ENCODE measurements around the gene MIS12. TPM values are rescaled to one million over a fixed set of nuclear protein-coding genes. Genes with fewer than 3 reads are reported as not detected.
A peak's percentile ranks its signal among the peaks of the same experiment; 100 is the strongest.

MIS12 gene
- total and polyA plus RNA-seq, 2 of the 4 experiments (the other 2 are of a cell fraction), result 7.5 to 11.7 TPM

GRCh38 chr17:5485270-5486205 is 828 bp upstream of the MIS12 start, which contains the start of gene DERL2:
Gene DERL2 (minus strand): TSS chr17:5486178. CDS start chr17:5486161, 17 bp downstream.
- Histone ChIP-seq H3K4me2 (ENCODE audit: low read depth, low read length) (peak within 1 kb of the TSS; percentile 100), H3K18ac (ENCODE audit: low read depth, low read length) (peak within 1 kb of the TSS; percentile 82), H2BK120ac (ENCODE audit: low read depth, low read length) (peak within 1 kb of the TSS; percentile 84), H3K4ac (ENCODE audit: low read depth, low read length) (peak within 1 kb of the TSS; percentile 99), H4K20me1 (ENCODE audit: insufficient read depth, low read length) (peaks cover 4% of the 10 kb centered on the region), H3K23ac (ENCODE audit: low read depth, low read length) (peak within 1 kb of the TSS; percentile 97), H2BK20ac (ENCODE audit: low read depth, low read length) (no peak within 1 kb of the TSS), H3K14ac (replicated peaks; ENCODE audit: low read depth, low read length) (peak within 1 kb of the TSS; percentile 100), H2AFZ (replicated peaks; ENCODE audit: low read length, poor library complexity) (peak within 1 kb of the TSS; percentile 99), H3K4me1 (ENCODE audit: control insufficient read depth, insufficient read depth, low read length) (peaks cover 2% of the 10 kb centered on the region; the same call in 1 of the 2 replicates), H3K79me1 (ENCODE audit: low read depth in 1 of 2, low read length in 2 of 2) (peaks cover 45 to 69% of the 10 kb centered on the region in 2 experiments), H3K4me3 (ENCODE audit: insufficient read depth, low read depth, low read length) (peak within 1 kb of the TSS; percentile 97), H3K9ac (ENCODE audit: low read depth, low read length) (peak within 1 kb of the TSS; percentile 98), H2AK9ac (replicated peaks; ENCODE audit: low read depth, low read length, poor library complexity) (peak within 1 kb of the TSS; percentile 96), H4K91ac (ENCODE audit: insufficient read depth, low read depth, low read length) (peak within 1 kb of the TSS; percentile 96), H3K9me3 (ENCODE audit: control insufficient read depth, insufficient read depth, low read length) (no peaks in the 10 kb centered on the region), H3K36me3 (ENCODE audit: control insufficient read depth, insufficient read depth, low read length) (peaks cover 22% of the 10 kb centered on the region), H3K27ac (ENCODE audit: insufficient read depth, low read length) (peak within 1 kb of the TSS; percentile 98), H3K9me1 (ENCODE audit: insufficient read depth, low read length) (no peaks in the 10 kb centered on the region; the same call in 1 of the 2 replicates), H3K27me3 (ENCODE audit: control insufficient read depth, insufficient read depth, low read length) (no peaks in the 10 kb centered on the region), H2BK5ac (ENCODE audit: low read depth, low read length, poor library complexity, severe bottlenecking) (peak within 1 kb of the TSS; percentile 96), H4K8ac (ENCODE audit: low read depth in 2 of 2, low read length in 2 of 2) (peak within 1 kb of the TSS; percentile 99 to 100), H3K56ac (ENCODE audit: extremely low read depth, insufficient read depth, low read length) (peak within 1 kb of the TSS; percentile 99), H2BK15ac (ENCODE audit: low read depth, low read length) (peak within 1 kb of the TSS; percentile 62; the same call in 1 of the 3 replicates), H2AK5ac (ENCODE audit: low read depth, low read length) (peak within 1 kb of the TSS; percentile 97), H4K5ac (ENCODE audit: low read depth, low read length) (peak within 1 kb of the TSS; percentile 97)
- BruUV-seq (replicated peaks), result TSS peak; percentile 30
- intact Hi-C loops (cut with micrococcal nuclease), result loop anchor here (1.0 to 5.0 kb wide), 4 partner anchors 31 to 937 kb away; partner anchors contain the start of gene NLRP1
- DNase-seq, result peak; percentile 44
- in situ Hi-C loops (cut with MboI; ENCODE audit: low sequenced_read_pairs), result no loop called here
- dilution Hi-C loops (cut with HindIII; ENCODE audit: low sequenced_read_pairs, unreplicated experiment), result no loop called here
- CTCF ChIA-PET, result interaction anchor here (1.0 kb wide), 1 partner anchor 14 kb away, joined by 4 read pairs; no protein-coding TSS in a partner anchor
- WGBS, 2 experiments (ENCODE audit: extremely low coverage in 2 of 2, insufficient read length in 1 of 2), result 0% methylated on average over 5 of the region's 29 CpGs; no CpG with 5 or more reads in 1 of the 2 experiments
- POLR2A ChIA-PET (ENCODE audit: unreplicated experiment), result interaction anchor here (0.7 to 1.1 kb wide), 4 partner anchors 13 to 42 kb away, joined by 3 to 5 read pairs (median 4); a partner anchor contains a TSS
- TF ChIP-seq RAD21 (IDR thresholded peaks at IDR 0.05; ENCODE audit: low read length), result no peak
- TF ChIP-seq, protein P1, sequence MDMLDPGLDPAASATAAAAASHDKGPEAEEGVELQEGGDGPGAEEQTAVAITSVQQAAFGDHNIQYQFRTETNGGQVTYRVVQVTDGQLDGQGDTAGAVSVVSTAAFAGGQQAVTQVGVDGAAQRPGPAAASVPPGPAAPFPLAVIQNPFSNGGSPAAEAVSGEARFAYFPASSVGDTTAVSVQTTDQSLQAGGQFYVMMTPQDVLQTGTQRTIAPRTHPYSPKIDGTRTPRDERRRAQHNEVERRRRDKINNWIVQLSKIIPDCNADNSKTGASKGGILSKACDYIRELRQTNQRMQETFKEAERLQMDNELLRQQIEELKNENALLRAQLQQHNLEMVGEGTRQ (IDR thresholded peaks at IDR 0.05; ENCODE audit: low read depth, low read length), result no peak
- TF ChIP-seq MXI1 (IDR thresholded peaks at IDR 0.05; ENCODE audit: borderline replicate concordance, low read depth, low read length), result 0 out of 2 replicates have a peak, but pooled peaks have one; percentile 17
- TF ChIP-seq CHD1 (IDR thresholded peaks at IDR 0.05; ENCODE audit: low read depth, low read length), result 0 out of 2 replicates have a peak, but pooled peaks have one; percentile 66
- TF ChIP-seq CEBPB (IDR thresholded peaks at IDR 0.05; ENCODE audit: low read depth, low read length), result peak; percentile 61; the same call in 1 of the 2 replicates
- peak; percentile 27 for ATAC-seq (ENCODE audit: low read depth)

All from IMR-90 (cell line).